Measurements from ENCODE around the gene TRAPPC10. TPM values are rescaled to one million over a fixed set of nuclear protein-coding genes. Genes with fewer than 3 reads are reported as not detected.

TRAPPC10 gene
- total and polyA plus RNA-seq, 7 donors, result 8.4 to 27.3 (median 19.6) TPM

GRCh38 chr21:43968410-43969114, 43.5 kb upstream of the TRAPPC10 start:
- Histone ChIP-seq H3K4me3 (no peak overlapping the region), H3K9me3 (no peaks in the 10 kb centered on the region), H3K36me3 (peaks cover 5 to 73% (median 30%) of the 10 kb centered on the region in 4 donors), H3K4me1 (no peaks in the 10 kb centered on the region), H3K27ac (no peak overlapping the region), H3K27me3 (no peaks in the 10 kb centered on the region)
- TF ChIP-seq EP300 (IDR thresholded peaks at IDR 0.05) (no peak), POLR2AphosphoS5 (IDR thresholded peaks at IDR 0.05) (no peak), CTCF (IDR thresholded peaks at IDR 0.05) (no peak), POLR2A (IDR thresholded peaks at IDR 0.05) (no peak)
- DNase-seq, result no peak
- intact Hi-C loops (cut with DNase I), result no loop called here
- WGBS, 2 donors, result 94% methylated on average over 19 of the region's 19 CpGs

- Histone ChIP-seq H3K4me3 (no peak overlapping the region), H3K4me1 (no peaks in the 10 kb centered on the region), H3K27ac (no peak overlapping the region), H3K36me3 (peaks cover 5 to 74% (median 30%) of the 10 kb centered on the region in 4 donors), H3K27me3 (no peaks in the 10 kb centered on the region), H3K9me3 (no peaks in the 10 kb centered on the region)
- no peak for DNase-seq
- TF ChIP-seq POLR2A (IDR thresholded peaks at IDR 0.05) (no peak), CTCF (IDR thresholded peaks at IDR 0.05) (no peak), POLR2AphosphoS5 (IDR thresholded peaks at IDR 0.05) (no peak), EP300 (IDR thresholded peaks at IDR 0.05) (no peak)
- intact Hi-C loops (cut with DNase I), result no loop called here
- 95 to 96% methylated on average over 17 of the region's 17 CpGs for WGBS, 2 donors
Measured at GRCh38 chr21:43969115-43969444, 43.0 kb upstream of the TRAPPC10 start.

GRCh38 chr21:43970551-43970950, 41.6 kb upstream of the TRAPPC10 start:
- TF ChIP-seq POLR2AphosphoS5 (IDR thresholded peaks at IDR 0.05) (no peak), EP300 (IDR thresholded peaks at IDR 0.05) (no peak), POLR2A (IDR thresholded peaks at IDR 0.05) (no peak), CTCF (IDR thresholded peaks at IDR 0.05) (no peak)
- intact Hi-C loops (cut with DNase I), result no loop called here
- no peak for DNase-seq
- H3K27me3 ChIP-seq, result no peaks in the 10 kb centered on the region
- H3K9me3 ChIP-seq, result no peaks in the 10 kb centered on the region
- WGBS, 2 donors, result 96 to 97% methylated on average over 18 of the region's 18 CpGs
- peaks cover 5 to 74% (median 30%) of the 10 kb centered on the region in 4 donors for H3K36me3 ChIP-seq
- H3K4me1 ChIP-seq, result peaks cover 0 to 5% (median 3%) of the 10 kb centered on the region in 4 donors
- no peak overlapping the region for H3K4me3 ChIP-seq
- H3K27ac ChIP-seq, result no peak overlapping the region

- no peaks in the 10 kb centered on the region for H3K27me3 ChIP-seq
- no peaks in the 10 kb centered on the region for H3K9me3 ChIP-seq
- H3K4me1 ChIP-seq, result peaks cover 0 to 7% (median 3%) of the 10 kb centered on the region in 4 donors
- 90 to 91% methylated on average over 29 of the region's 29 CpGs for WGBS, 2 donors
- no peak overlapping the region for H3K27ac ChIP-seq
- H3K36me3 ChIP-seq, result peaks cover 5 to 73% (median 30%) of the 10 kb centered on the region in 4 donors
- TF ChIP-seq CTCF (IDR thresholded peaks at IDR 0.05) (no peak), POLR2AphosphoS5 (IDR thresholded peaks at IDR 0.05) (no peak), EP300 (IDR thresholded peaks at IDR 0.05) (no peak), POLR2A (IDR thresholded peaks at IDR 0.05) (no peak)
- no peak overlapping the region for H3K4me3 ChIP-seq
- DNase-seq, result no peak
- intact Hi-C loops (cut with DNase I), result no loop called here
Measured at GRCh38 chr21:43971201-43971991, 40.7 kb upstream of the TRAPPC10 start.
